ENCODE measurements around the gene DPH2.

Gene DPH2

GRCh38 chr1:43985984-43986595, 16.3 kb downstream of the DPH2 start:
- no peak for DNase-seq

- no peak for DNase-seq
These were observed 16.9 kb downstream of the DPH2 start for GRCh38 chr1:43986712-43987111.

GRCh38 chr1:43987159-43987902, 17.5 kb downstream of the DPH2 start:
- no peak for DNase-seq

- DNase-seq, result no peak
These were observed 20.7 kb downstream of the DPH2 start for GRCh38 chr1:43990271-43991199.

GRCh38 chr1:43991200-43991475, 21.3 kb downstream of the DPH2 start:
- no peak for DNase-seq

GRCh38 chr1:43991476-43992231, 21.8 kb downstream of the DPH2 start, which contains the start of gene CCDC24:
TSS of gene CCDC24 (plus strand) at chr1:43991599. CDS start at chr1:43991879, 280 bp downstream.
- peak; percentile 67 to 70 for DNase-seq

- DNase-seq, result no peak
These were observed 22.6 kb downstream of the DPH2 start for GRCh38 chr1:43992232-43992995.

GRCh38 chr1:43993206-43993914, 23.6 kb downstream of the DPH2 start:
- no peak for DNase-seq

- DNase-seq, result no peak
These were observed 24.3 kb downstream of the DPH2 start for GRCh38 chr1:43994071-43994470.

- DNase-seq, result no peak
These were observed 25.3 kb downstream of the DPH2 start for GRCh38 chr1:43994794-43995790.

- no peak for DNase-seq
These were observed 26.3 kb downstream of the DPH2 start for GRCh38 chr1:43995984-43996732.

- no peak for DNase-seq
These were observed 26.9 kb downstream of the DPH2 start for GRCh38 chr1:43996733-43997115.

- DNase-seq, result no peak
These were observed 27.6 kb downstream of the DPH2 start for GRCh38 chr1:43997295-43997999.

GRCh38 chr1:43998000-43998378, 28.2 kb downstream of the DPH2 start:
- no peak for DNase-seq

GRCh38 chr1:43999455-43999854, 29.6 kb downstream of the DPH2 start:
- DNase-seq, result no peak

GRCh38 chr1:44000122-44000665, 30.4 kb downstream of the DPH2 start:
- no peak for DNase-seq

GRCh38 chr1:44002165-44002564, 32.4 kb downstream of the DPH2 start:
- no peak for DNase-seq

- DNase-seq, result no peak
These were observed 32.9 kb downstream of the DPH2 start for GRCh38 chr1:44002606-44003157.
